ENCODE data around the gene VDR. TPM values are rescaled to one million over a fixed set of nuclear protein-coding genes. Genes with fewer than 3 reads are reported as not detected.
"Not testable (repeated sequence)": the region's sequence is repeated elsewhere in the genome, so short reads cannot be mapped to it uniquely, and the experiment has no call there.

VDR gene
- total RNA-seq, 1 experiment from 2014 or later = 2.4 TPM

DNA sequence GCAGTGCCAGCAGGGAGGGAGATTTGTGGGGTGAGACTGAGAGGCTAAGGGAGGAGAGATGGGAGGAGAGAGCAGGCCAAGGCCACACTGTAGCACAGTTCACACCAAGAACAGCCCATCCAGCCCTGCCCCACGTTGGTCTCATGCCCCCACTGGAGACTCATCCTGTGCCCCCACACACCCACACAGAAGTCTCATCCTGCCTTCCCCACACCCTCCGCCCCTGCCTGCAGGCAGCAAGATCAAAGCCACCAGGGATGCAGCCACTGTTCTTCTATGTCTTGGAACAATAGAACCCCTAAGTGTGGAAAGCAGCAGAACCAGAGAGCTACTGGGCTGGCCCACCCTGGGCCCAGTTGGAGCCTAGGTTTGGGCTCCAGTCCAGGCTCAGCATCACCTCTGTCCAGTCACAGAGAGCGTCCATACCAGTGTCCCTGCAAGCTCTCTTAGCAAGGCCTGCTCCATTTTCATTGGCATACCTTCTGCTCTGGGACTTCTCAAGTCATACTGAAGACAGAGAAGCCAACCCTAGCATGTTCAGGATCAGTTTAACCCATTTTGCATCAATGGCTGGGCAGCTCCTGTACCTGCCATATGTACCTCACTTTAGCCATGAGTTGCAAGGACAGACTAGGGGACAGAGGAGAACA, 53.4 kb downstream of the VDR start:
- DNase-seq (ENCODE audit: extremely low read depth, low read depth) = no peak

DNA sequence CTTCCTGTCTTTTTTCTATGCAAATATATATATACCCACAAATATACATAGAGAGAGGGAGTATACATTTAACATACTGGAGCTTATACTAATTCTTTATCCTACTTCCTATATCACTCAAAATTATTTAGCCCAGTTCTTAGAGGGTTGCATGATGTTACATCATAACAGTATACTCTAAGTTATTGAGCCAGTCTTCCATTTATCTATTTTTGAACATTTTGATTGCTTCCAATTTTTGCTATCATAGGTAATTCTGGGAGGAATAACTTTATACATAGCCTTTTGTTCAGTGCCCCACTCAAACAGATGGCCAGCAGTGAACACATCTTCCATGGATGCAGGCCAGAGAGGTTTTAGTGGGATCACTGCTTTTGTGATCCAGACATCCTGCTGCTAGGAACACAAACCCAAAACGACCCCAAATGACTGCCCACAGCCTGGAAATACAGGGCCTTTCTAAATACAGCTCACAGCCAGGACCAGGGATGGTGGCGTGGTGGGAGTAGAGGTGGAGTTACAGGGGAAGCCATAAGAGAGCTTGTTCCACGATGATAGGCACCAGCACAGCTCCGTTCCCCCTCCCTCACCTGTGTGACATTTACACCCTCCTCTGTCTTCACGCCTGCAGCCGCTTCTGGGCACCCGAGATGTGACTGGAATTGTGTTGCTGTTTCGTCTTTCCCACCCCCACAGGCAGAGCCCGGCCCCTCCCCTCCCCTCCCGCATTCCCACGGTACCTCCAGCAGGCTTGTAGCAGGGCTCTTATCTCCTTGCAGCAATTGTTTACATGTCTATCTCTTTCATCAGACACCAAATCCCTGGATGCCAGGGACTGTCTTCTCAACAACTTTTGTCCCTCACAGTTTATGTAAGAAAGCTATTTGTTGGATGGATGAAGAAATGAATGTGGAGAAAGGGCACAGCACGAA, 54.4 kb downstream of the VDR start:
- peak; percentile 21 for DNase-seq (ENCODE audit: extremely low read depth, low read depth)

DNA sequence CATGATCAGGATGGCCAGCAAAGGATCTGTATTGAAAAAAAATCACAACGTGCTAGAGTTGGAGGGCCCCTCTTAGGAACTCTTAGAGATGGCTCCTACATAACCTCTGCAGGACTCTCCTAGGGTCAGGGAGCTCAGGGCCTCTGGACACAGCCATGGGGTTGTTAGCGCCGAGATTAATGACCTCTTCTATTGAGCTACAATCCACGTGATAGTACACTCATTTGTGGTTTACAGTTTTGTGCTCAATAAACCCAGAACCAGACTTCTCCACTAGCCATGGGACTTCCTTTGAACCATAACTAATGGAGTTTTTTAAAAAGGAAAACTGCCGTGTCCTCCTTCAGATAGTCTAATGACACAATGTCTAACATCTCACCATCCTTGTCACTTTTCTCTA, 55.5 kb downstream of the VDR start:
- no peak for DNase-seq (ENCODE audit: extremely low read depth, low read depth)

DNA sequence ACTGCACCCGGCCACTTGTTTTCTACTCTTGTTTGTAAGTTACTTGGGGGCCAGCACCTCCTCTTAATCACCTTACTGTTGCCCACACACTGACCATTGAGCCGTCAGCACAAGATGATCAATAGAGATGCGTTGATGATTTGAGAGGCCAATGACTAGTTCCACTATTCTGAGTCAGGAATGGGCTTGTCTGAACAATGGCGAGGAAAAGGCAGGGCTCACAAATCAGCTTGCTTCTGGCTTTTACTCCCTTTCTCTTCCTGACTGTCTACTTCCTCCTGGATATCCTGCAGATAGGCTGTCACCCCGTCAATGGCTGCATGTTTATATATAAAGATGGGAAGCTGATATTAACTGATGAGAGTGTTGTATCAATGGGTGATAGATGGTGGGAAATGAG, 55.9 kb downstream of the VDR start:
- DNase-seq (ENCODE audit: extremely low read depth, low read depth) = no peak

DNA sequence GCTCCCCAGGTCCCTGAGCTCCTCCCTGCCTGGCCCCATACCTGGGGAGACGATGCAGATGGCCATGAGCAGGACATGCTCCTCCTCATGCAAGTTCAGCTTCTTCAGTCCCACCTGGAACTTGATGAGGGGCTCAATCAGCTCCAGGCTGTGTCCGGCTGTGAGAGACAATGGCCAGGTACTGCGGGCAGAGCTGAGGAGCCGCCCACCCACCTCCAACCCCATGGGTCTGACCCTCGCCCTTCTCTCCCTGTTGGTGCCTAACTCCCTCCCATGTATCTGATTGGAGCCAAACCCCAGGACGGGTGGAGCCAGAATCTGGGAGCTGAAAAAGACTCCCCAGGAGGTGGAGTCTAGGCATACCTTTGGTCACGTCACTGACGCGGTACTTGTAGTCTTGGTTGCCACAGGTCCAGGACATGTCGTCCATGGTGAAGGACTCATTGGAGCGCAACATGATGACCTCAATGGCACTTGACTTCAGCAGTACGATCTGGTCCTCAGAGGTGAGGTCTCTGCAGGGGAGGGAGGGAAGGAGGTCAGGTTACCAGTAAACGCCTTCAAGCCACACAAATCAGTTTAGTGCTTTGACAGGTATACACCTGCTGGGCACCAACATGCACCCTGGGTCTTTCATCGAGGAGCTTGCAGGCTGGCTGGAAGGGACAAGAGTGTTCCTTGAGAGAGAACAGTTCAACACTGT, 58.3 kb downstream of the VDR start:
- no peak for DNase-seq (ENCODE audit: extremely low read depth, low read depth)

DNA sequence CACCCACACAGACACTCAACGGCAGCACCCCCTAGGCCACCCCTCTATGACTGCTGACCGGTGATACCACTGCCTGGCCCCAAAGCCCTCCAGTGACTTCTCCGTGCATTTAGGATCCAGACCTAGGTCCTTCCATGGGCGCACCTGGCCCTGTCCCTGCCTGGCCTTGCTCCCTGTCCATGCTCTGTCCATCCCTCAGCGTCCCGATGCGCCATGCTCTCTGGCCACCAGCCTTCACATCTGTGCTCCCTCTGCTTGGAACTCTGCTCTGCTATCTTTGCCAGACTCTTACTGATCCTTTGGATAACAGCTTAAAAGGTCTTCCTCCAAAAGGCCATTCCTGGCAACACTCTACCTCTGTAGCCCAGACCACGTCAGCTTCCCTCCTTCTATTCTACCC, 59.7 kb downstream of the VDR start:
- DNase-seq (ENCODE audit: extremely low read depth, low read depth) = no peak

DNA sequence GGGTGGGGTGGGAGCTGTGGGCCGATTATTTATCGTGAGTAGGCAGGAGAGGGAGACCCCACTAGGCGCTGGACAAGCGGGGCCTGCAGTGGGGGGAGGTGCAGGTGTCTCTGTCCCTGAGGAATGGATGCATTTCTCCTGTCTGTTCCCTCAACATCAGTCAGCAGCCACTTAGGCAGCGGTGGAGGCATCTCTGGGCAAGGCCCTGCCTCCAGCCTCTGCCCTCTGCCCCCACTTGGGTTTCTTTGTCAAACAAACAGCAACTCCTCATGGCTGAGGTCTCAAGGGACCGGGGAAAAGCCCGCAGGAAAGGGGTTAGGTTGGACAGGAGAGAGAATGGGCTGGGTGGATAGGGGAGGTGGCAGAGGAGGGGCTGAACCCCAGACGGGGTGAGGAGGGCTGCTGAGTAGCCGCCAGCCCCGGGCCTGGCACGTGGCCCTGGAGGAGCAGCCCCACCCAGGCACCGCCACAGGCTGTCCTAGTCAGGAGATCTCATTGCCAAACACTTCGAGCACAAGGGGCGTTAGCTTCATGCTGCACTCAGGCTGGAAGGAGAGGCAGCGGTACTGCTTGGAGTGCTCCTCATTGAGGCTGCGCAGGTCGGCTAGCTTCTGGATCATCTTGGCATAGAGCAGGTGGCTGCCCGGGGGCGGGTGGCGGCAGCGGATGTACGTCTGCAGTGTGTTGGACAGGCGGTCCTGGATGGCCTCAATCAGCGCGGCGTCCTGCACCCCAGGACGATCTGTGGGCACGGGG, 60.4 kb downstream of the VDR start:
- DNase-seq (ENCODE audit: extremely low read depth, low read depth) = no peak

DNA sequence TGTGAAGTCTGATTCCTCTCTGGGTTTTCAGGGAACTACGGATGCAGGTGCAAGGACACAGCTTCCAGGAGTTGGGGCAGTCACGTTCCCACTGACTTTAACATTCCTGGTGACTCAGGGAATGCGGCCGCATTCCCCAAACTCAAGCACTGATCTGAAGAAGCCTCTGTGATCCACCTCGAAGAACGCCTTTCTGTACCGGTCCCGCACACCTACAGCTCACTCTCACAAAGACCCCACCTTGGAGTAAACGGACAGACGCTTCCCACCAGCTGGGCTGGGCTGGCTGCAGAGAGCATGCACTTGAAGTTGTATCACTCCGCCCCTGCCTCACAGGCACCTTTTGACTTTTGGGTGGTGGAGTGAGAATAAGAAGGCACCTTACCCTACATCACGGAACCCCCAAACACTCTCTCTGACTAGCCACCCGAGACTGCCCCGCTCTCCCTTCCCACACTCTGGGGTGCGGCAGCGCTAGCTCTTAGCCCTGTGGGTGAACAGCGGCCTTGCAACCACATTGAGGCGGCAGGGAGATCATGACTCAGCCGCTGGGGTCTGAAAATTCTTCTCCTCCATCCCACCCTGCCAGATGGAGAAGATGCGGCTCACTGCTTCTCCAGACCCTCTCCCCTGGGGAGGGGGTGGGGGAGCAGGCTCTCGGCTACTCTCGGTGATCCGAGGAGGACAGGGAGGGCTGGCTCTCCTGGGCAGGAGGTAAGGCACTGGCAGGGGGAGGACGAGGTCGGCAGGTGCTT, 61.4 kb downstream of the VDR start:
- no peak for DNase-seq (ENCODE audit: extremely low read depth, low read depth)

DNA sequence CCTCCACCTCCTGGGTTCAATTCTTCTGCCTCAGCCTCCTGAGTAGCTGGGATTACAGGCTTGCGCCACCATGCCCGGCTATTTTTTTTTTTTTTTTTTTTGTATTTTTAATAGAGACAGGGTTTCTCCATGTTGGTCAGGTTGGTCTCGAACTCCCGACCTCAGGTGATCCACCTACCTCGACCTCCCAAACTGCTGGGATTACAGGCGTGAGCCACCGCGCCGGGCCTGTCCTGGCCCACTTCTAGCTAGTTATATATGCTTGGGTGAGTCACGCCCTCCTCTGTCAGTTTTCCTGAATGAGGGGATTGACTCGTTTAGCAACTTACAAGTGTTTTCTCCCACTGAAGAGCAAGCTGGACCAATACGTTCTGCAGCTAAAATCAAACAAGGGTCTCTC, 62.3 kb downstream of the VDR start:
- DNase-seq (ENCODE audit: extremely low read depth, low read depth) = not testable (repeated sequence)

DNA sequence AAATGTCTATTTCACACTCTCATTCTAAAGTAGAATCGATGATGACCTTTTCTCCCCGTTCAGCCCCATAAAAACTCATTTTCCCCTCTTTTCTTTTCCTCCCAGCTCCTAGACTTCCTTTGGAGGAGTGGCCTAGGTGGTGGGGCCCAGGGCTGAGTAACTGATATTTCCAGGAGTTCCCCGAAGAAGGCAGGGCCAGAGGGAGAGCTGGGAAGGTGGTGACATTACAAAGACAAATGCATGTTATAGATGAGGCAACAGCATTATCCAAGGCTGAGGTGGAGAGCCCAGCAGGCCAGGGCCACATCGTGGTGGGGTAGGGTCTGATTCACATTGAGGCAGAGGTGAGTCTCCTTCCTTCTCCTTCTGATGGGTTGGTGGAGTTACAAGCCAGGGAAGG, 62.9 kb downstream of the VDR start:
- DNase-seq (ENCODE audit: extremely low read depth, low read depth) = no peak

DNA sequence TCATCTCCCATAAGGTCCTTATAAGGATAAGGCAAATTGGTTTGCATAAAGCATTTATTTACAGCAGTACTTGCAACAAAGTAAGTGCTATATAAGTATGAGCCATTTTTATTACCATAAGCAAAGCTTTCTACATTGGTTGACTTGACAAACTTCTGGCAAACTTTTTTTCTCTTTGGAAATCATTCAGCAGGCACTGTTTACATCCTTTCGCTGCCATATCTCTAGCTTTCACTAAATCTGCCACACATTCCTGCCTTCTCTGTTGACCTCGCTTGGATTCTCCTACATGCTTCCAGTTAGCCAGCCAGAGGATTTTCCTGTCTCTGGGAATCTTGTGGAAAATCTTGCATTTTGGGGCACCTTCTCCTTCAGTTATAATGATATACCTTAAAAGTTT, 63.3 kb downstream of the VDR start:
- DNase-seq (ENCODE audit: extremely low read depth, low read depth) = no peak

DNA sequence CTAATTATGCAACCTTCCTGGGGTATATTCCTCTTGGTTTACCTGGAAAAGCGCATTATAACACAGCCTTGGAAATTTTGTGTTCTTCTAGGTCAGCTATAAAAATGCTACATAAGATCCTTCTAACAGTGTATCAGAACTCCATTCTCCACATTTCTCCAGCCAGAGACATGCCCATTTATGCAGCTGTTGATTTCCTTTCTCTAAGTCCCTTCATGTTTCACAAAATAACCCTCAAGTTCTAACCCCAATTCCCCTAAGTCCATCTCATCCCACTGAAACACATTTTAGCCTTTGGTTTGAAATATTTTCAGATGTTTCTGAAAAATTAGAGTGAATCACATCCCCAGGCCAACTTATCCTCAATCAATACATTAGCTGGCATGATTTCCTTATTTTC, 64.2 kb downstream of the VDR start:
- DNase-seq (ENCODE audit: extremely low read depth, low read depth) = no peak

DNA sequence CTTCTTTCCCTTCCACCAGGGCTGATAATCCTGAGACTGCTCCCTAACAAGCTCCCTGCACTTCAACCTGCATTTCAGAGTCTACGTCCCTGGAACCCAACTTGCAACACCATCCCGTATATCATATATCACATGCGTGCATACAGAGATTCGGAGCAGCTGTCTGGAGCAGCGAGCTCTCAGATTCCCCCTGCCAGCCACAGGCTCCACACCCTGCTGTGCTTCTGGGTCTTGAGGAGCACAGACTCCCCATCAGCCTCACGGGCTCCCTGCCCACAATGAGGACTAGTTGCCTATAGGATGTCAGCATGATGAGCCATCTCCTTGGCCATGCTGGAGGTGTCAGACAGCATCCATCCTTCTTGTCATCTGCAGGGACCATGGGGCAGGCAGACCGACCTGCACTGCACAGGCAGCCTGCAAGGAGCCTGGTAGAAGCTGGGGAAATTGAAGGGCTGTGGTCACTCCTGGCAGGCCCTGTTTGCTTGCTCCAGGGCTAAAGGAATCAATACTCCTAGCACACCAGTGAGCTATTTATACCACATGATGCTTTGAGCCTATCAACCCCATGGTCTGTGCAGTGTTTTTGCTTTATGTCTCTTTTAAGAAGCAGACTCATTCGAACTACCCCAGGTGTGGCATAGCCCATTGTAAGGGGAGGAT, 65.4 kb downstream of the VDR start:
- no peak for DNase-seq (ENCODE audit: extremely low read depth, low read depth)

DNA sequence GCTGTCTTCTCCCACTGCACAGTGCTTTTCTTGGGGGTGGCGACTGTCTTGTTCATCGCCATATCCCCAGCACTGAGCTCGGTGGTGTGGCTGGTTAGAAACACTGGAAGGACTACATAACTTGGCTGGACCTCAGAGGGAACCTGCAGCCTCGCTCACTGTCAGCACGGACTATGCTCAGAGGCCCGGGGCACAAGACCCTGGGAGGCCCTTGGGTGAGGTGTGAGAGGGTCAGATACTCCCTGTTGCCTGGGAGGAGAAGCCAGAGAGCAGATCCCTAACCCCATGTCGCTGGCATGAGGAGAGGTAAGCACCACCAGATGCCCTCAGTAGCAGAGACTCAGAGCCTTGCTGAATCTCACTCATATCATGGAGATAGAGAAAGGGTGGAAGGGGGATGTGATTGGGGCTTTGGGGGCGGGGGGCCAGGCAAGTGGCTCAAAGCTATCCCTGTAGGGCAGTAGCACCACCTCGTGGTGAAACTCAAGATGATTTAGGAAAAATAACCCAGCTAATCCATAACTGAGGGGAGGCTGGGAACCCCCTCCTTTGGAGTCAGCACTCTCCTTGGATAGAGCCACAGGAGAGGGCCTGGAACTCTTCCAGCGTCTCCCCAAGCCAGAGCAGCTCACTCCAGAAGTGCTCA, 66.4 kb downstream of the VDR start:
- DNase-seq (ENCODE audit: extremely low read depth, low read depth) = peak; percentile 44

DNA sequence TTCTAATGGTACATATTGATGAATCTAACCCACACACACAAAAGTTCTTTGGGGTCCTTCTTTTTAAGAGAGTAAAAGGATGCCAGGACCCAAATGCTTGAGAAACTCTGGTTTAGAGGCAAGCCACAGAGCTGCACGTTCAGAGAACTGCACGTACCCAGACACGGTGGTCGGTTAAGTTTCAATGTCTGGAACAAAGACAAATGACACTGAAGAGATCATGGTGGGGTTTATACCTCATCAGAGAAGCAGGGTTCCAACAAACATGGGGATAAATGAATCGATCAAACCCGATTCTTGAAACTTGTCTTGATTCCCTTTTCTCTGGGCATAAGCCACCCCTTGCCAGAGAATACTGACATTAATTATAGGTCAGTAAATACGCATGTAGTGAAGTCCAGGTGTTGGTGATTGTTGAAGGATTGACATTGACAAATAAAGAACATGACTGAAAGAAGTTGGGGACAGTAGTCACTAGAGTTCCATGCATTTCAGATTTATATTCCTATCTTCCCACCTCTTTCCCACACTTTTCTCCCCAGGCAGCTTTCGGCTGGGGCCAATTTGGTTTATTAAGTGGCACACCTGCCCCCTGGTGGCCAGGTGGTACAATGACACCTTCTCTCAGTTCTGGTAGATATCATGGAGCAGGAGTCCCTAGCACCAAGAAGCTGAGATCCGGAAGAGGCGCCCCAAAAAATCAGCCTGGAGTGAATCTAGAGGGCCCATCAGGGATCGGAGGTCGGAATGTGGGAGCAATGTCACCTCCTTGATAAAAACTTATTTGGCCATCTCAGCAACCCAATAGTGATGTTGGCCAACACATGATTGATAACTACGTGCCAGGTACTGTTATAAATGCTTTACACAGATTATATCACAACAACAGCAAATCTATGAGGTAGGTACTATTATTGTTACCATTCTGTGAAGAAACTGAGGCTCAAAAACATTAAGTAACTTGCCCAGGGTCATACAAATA, 67.3 kb downstream of the VDR start:
- peak; percentile 77 for DNase-seq (ENCODE audit: extremely low read depth, low read depth)

DNA sequence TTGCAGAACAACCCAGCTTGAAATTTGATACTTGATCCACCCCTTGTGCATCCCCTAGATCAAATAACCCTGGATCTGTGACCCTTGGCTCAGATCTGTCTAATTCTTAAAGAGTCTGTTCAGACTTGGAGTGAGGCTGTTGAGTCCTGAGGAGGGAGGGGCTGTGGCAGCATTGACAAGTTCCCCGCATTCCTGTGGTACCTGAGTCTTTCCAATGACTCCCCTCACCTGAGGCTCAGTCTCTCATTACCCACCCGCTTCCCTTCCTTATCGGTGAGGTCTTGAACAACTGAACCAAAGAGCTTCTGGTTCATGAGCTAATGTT, 69.0 kb downstream of the VDR start:
- DNase-seq (ENCODE audit: extremely low read depth, low read depth) = no peak

DNA sequence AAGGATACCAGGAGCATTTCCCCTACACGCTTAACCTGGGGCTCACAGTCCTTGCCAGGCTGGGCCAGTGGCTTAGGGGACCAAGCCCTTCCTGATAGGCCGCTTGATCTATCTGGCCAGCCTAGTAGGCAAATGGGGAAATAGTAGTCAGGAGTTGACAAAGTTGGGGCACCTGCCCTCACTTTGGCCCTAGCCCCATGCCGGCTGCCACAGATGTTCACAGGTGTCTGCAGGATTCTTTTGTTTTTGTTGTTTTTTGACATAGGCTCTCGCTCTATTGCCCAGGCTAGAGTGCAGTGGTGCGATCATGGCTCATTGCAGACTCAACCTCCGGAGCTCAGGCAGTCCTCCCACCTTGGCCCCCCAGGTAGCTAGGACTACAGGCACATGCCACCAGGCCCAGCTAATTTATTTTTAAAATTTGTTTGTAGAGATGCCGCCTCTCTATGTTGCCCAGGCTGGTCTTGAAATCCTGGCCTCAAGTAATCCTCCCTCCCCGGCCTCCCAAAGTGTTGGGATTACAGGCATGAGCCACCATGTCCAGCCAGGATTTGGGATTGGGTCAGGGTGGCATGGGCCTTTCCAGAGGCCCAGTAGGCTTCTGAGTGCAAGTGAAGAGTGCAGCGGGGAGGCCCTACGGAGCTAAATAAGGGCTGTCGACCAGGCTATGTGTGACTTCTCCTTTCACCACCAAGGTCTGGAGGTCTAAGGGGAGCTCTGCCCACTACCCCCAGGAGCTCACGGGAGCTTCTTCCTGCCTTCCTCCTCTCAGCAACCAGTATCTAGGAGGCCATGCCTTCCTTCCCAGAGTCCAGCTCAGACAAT, 69.6 kb downstream of the VDR start:
- DNase-seq (ENCODE audit: extremely low read depth, low read depth) = no peak
